Left ventricle myocardium inferior (tissue), 1 donor: Measurements from ENCODE around the gene NSRP1. TPM values are rescaled to one million over a fixed set of nuclear protein-coding genes. Genes with fewer than 3 reads are reported as not detected.
"Not testable (repeated sequence)": the region's sequence is repeated elsewhere in the genome, so short reads cannot be mapped to it uniquely, and the experiment has no call there.

Source experiments
- DNase-seq: peaks from one replicate; pipeline ENCODE4 v3.0.0-alpha.2; 2020
- H3K27ac ChIP-seq: fragments of 200-600 bp; replicated peaks from 2 replicates; pipeline ENCODE4 v1.8.0; 2021
- H3K27me3 ChIP-seq: fragments of 200-600 bp; 2 replicates; pipeline ENCODE4 v1.8.0; 2021; ENCODE audit warnings: low read depth
- H3K36me3 ChIP-seq: fragments of 200-600 bp; 2 replicates; pipeline ENCODE4 v1.8.0; 2021
- H3K4me1 ChIP-seq: fragments of 200-600 bp; 2 replicates; pipeline ENCODE4 v1.8.0; 2021
- H3K4me3 ChIP-seq: fragments of 200-600 bp; 2 replicates; pipeline ENCODE4 v1.8.0; 2021; ENCODE audit warnings: mild to moderate bottlenecking, moderate library complexity
- H3K9me3 ChIP-seq: fragments of 200-600 bp; replicated peaks from 2 replicates; pipeline ENCODE4 v1.8.0; 2021
- intact Hi-C: fragments of 100-400 bp; cut with micrococcal nuclease; formaldehyde crosslinking; loops from one replicate; pipeline ENCODE4 v1.11.0; 2022
- total RNA-seq: library from RNA; stranded (reverse); fragmentation: NEBNext Ultra II Directional; extraction: Animal tissue kit (Norgen Biotek cat#: 25700); gene quantifications from one replicate; pipeline ENCODE4 v1.2.1, GENCODE V29; 2021
- TF ChIP-seq, protein P1 (sequence below): fragments of 200-600 bp; IDR thresholded peaks from 2 replicates; pipeline ENCODE4 v1.8.0; 2021; ENCODE audit warnings: antibody characterized with exemption, mild to moderate bottlenecking, borderline replicate concordance
- donor health status: DM: no; HTN: yes; CAD: no; lungs with severe emphysema.

NSRP1 gene
- total RNA-seq, 1 donor from 2014 or later = 26.9 TPM

DNA sequence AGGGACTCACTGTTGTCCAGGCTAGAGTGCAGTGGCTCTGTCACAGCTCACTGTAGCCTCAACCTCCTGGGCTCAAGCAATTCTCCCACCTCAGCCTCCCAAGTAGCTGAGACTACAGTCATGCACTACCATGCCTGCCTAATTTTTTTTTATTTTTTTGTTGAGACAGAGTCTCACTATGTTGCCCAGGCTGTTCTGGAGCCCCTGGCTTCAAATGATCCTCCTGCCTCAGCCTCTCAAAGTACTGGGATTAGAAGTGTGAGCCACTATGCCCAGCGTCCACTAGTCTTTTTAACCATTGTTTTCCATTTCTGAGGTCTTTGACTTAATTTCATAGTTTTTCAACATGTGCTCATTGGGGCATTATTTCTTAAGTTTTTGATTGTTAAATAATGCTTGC is 13.5 kb downstream of the NSRP1 start:
- Histone ChIP-seq H3K36me3 (peaks cover 15% of the 10 kb centered on the region), H3K27me3 (no peaks in the 10 kb centered on the region), H3K27ac (no peak overlapping the region), H3K4me1 (peaks cover 16% of the 10 kb centered on the region), H3K4me3 (no peak overlapping the region), H3K9me3 (no peaks in the 10 kb centered on the region)
- intact Hi-C loops = no loop called here
- no peak for DNase-seq
- TF ChIP-seq, protein P1, sequence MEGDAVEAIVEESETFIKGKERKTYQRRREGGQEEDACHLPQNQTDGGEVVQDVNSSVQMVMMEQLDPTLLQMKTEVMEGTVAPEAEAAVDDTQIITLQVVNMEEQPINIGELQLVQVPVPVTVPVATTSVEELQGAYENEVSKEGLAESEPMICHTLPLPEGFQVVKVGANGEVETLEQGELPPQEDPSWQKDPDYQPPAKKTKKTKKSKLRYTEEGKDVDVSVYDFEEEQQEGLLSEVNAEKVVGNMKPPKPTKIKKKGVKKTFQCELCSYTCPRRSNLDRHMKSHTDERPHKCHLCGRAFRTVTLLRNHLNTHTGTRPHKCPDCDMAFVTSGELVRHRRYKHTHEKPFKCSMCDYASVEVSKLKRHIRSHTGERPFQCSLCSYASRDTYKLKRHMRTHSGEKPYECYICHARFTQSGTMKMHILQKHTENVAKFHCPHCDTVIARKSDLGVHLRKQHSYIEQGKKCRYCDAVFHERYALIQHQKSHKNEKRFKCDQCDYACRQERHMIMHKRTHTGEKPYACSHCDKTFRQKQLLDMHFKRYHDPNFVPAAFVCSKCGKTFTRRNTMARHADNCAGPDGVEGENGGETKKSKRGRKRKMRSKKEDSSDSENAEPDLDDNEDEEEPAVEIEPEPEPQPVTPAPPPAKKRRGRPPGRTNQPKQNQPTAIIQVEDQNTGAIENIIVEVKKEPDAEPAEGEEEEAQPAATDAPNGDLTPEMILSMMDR = no peak

DNA sequence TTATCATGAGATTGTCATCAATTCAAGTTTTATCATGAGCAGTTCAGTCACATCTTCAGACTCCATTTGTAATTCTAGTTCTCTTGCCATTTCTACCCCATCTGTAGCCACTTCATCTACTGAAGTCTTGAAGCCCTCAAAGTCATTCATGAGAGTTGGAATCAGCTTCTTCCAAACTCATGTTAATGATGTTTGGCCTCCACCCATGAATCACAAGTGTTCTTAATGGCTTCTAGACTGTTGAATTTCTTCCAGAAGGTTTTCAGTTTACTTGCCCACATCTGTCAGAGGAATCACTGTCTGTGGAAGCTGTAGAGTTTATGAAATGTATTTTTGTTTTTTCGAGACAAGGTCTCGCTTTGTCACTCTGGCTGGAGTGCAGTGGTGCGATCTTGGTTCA is 16.0 kb downstream of the NSRP1 start:
- Histone ChIP-seq H3K27me3 (no peaks in the 10 kb centered on the region), H3K36me3 (peaks cover 12% of the 10 kb centered on the region), H3K27ac (no peak overlapping the region), H3K4me3 (no peak overlapping the region), H3K4me1 (peaks cover 15% of the 10 kb centered on the region), H3K9me3 (no peaks in the 10 kb centered on the region)
- intact Hi-C loops = no loop called here
- no peak for DNase-seq
- TF ChIP-seq, protein P1 = no peak

DNA sequence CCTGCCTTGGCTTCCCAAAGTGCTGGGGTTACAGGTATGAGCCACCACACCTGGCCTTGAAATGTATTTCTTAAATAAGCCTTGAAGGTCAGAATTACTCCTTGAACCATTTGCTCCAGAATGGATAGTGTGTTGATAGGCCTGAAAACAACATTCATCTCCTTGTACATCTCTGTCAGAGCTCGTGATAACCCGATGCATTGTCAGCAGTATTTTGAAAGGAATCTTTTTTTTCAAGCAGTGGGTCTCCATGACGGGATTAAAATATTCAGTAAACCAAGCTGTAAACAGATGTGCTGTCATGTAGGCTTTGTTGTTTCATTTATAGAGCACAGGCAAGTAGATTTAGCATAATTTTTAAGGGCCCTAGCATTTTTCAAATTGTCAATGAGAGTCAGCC is 16.6 kb downstream of the NSRP1 start:
- no peak overlapping the region for H3K27ac ChIP-seq
- peaks cover 6% of the 10 kb centered on the region for H3K36me3 ChIP-seq
- intact Hi-C loops = no loop called here
- H3K9me3 ChIP-seq = no peaks in the 10 kb centered on the region
- H3K27me3 ChIP-seq = no peaks in the 10 kb centered on the region
- TF ChIP-seq, protein P1 = no peak
- peaks cover 20% of the 10 kb centered on the region for H3K4me1 ChIP-seq
- H3K4me3 ChIP-seq = no peak overlapping the region
- no peak for DNase-seq

DNA sequence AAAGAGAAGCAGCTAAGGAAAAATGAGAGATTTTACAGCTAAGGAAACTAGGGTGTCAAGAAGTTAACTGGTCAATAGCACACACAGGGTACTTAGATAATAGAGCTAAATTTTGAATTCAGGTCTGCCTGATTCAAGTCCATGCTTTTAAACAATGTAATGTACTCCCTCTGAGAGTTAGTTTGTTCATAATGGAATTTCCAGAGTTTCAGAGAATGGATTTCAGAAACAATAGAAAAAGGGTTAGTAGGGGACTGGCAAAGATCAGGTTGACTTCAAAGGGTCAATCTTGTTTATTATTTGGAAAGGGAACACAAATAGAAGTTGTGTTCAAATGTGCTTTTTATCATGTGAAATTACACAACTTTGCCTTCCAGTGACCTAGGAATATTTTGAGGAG is 17.9 kb downstream of the NSRP1 start:
- Histone ChIP-seq H3K27me3 (no peaks in the 10 kb centered on the region), H3K27ac (no peak overlapping the region), H3K9me3 (no peaks in the 10 kb centered on the region), H3K4me3 (no peak overlapping the region), H3K4me1 (peaks cover 24% of the 10 kb centered on the region), H3K36me3 (no peaks in the 10 kb centered on the region)
- intact Hi-C loops = no loop called here
- TF ChIP-seq, protein P1 = no peak
- no peak for DNase-seq

DNA sequence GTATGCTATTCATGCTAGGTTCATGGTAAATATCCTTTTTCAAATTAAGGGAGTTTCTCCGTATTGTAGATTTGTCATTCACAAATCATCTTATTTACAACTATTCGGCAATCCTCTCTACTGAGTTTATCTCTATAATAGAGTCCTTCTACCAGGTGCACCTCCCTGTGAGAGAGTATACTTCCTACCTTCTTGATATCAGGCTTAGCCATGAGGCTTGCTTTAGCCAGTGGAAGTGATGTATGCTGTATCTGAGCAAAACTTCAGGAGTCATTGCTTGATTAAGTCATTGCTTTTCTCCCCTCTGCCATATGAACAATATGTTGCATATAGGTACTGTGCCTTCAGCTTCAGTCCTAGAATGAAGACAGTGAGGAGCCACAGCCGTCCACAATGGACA is 20.5 kb downstream of the NSRP1 start:
- Histone ChIP-seq H3K9me3 (no peaks in the 10 kb centered on the region), H3K36me3 (no peaks in the 10 kb centered on the region), H3K4me1 (peaks cover 24% of the 10 kb centered on the region), H3K27ac (no peak overlapping the region), H3K4me3 (no peak overlapping the region), H3K27me3 (no peaks in the 10 kb centered on the region)
- DNase-seq = no peak
- TF ChIP-seq, protein P1 = no peak
- intact Hi-C loops = no loop called here

DNA sequence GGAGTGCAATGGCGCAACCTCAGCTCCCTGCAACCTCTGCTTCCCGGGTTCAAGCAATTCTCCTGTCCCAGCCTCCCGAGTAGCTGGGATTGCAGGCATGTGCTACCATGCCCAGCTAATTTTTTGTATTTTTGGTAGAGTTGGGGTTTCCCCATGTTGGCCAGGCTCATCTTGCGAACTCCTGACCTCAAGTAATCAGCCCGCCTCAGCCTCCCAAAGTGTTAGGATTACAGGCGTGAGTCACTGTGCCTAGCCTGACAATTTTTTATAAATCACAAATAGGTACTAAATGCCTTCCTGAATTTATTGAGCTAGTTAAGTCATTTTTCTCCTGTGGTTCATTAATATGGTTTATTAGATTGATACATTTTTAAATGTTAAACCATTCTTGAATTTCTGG is 31.2 kb downstream of the NSRP1 start:
- H3K27ac ChIP-seq, H3K4me3 ChIP-seq, H3K27me3 ChIP-seq, H3K4me1 ChIP-seq, DNase-seq, H3K9me3 ChIP-seq, H3K36me3 ChIP-seq, intact Hi-C loops: not testable (repeated sequence)
